Natural killer cell (primary cell): ENCODE measurements around the gene NUDC. TPM values are rescaled to one million over a fixed set of nuclear protein-coding genes. Genes with fewer than 3 reads are reported as not detected.
"Not testable (repeated sequence)": the region's sequence is repeated elsewhere in the genome, so short reads cannot be mapped to it uniquely, and the experiment has no call there.

Experiments
- ATAC-seq, 3 donors: fragments of 150-1000 bp in 2 of 3; fragments of 200-7000 bp in 1 of 3; cut with Tn5 transposase; 1 replicate in 1 of 3; 2 replicates in 2 of 3; pipeline ENCODE4 v1.10.0; 2021; ENCODE audit warnings: mild to moderate bottlenecking in 2 of 3, moderate library complexity in 2 of 3
- DNase-seq, 2 donors: peaks; one replicate each; pipeline versions ENCODE4 v3.0.0 to v3.0.0-alpha.2; 2013 to 2021; ENCODE audit warnings: mixed read lengths in 1 of 2
- H3K27ac ChIP-seq: one replicate; pipeline ENCODE4 v1.5.1; 2013; ENCODE audit warnings: mild to moderate bottlenecking, low read length
- H3K27me3 ChIP-seq: one replicate; pipeline ENCODE4 v1.6.1; 2013; ENCODE audit warnings: low read length; ENCODE audit not compliant: control insufficient read depth, insufficient read depth
- H3K36me3 ChIP-seq: one replicate; pipeline ENCODE4 v1.6.1; 2013; ENCODE audit warnings: low read length; ENCODE audit not compliant: control insufficient read depth, insufficient read depth
- H3K4me1 ChIP-seq: one replicate; pipeline ENCODE4 v1.6.1; 2013; ENCODE audit warnings: low read length; ENCODE audit not compliant: control insufficient read depth, insufficient read depth
- H3K4me3 ChIP-seq: one replicate; pipeline ENCODE4 v1.5.1; 2013; ENCODE audit warnings: low read length
- H3K9me3 ChIP-seq: one replicate; pipeline ENCODE4 v1.6.1; 2013; ENCODE audit warnings: low read length; ENCODE audit not compliant: control insufficient read depth, insufficient read depth
- H3K27ac Mint-ChIP-seq, 2 donors: one replicate each; pipeline ENCODE4 v1.8.0; 2022; ENCODE audit warnings: mild to moderate bottlenecking in 2 of 2, mixed read lengths in 2 of 2, moderate library complexity in 1 of 2
- H3K27me3 Mint-ChIP-seq, 2 donors: one replicate each; pipeline ENCODE4 v1.8.0; 2022; ENCODE audit warnings: low read depth in 2 of 2, mixed read lengths in 2 of 2
- H3K36me3 Mint-ChIP-seq: one replicate; pipeline ENCODE4 v1.8.0; 2022; ENCODE audit warnings: mixed read lengths
- H3K4me1 Mint-ChIP-seq, 2 donors: one replicate each; pipeline ENCODE4 v1.8.0; 2022; ENCODE audit warnings: mixed read lengths in 2 of 2
- H3K4me3 Mint-ChIP-seq: one replicate; pipeline ENCODE4 v1.8.0; 2022; ENCODE audit warnings: mild to moderate bottlenecking, moderate library complexity, mixed read lengths
- H3K9me3 Mint-ChIP-seq, 2 donors: one replicate each; pipeline ENCODE4 v1.8.0; 2022; ENCODE audit warnings: mixed read lengths in 2 of 2
- WGBS: methylation state at CpG from one replicate; pipeline ENCODE4 v1.1.7; 2013; ENCODE audit warnings: missing lambda C conversion rate; ENCODE audit not compliant: insufficient coverage; 5-methylcytosine and 5-hydroxymethylcytosine counted together
- intact Hi-C: fragments of 100-400 bp; cut with micrococcal nuclease; formaldehyde crosslinking; loops from one replicate; pipeline ENCODE4 v1.14.2; 2022
- total RNA-seq, 4 donors: library from RNA; stranded (reverse); fragments of 120-200 nt in 1 of 4; gene quantifications; one replicate each; pipeline versions ENCODE4 v1.2.3 to v1.2.4, GENCODE V29; 2013 to 2022
- TF ChIP-seq, protein P1 (sequence below): fragments of 200-600 bp; IDR thresholded peaks from one replicate; pipeline ENCODE4 v1.8.0; 2022; ENCODE audit warnings: antibody characterized with exemption

The NUDC gene
- total RNA-seq, result 10 to 100 TPM; 43.6 to 46.6 (median 43.7) TPM
- total RNA-seq (2013), result 32.6 TPM

DNA sequence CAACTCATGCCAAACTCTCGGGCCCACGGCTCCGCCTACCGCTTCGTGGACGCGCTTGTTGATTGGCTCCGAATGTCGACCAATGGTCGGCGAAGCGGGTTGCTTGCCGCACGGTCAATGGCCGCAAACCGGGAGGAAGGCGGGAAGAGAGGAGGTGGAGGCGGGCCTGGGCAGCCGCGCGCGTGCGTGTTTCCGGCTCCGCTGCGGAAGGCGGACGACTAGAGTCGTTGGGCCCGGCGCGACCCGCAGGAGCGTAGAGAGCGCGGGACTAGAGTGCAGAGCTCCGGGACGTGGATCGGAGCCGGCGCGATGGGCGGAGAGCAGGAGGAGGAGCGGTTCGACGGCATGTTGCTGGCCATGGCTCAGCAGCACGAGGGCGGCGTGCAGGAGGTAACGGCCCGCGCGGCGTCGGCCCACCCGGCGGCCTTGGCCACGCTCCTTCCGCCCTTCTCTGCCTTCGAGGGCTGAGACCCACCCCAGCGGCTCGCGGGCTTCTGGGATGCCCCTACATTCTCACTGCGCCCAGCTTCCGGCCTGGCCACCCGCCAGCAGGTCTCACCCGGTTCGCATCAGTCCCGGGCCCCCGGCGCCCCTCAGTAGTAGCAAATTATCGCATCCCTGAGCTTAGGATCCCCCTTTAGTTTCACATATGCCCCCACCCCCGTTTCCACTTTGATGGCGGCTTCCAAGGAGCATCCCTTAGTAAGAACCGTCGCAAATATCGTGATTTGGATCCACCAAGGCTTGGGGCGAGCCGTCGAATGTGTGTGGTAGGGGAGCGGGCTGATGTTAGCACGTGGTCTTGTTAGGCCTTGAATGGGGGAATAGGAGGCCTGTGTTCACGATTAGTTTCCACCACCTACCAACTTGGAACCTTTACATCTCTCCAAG is at the start of gene NUDC:
TSS of gene NUDC (plus strand) at position 204 of the 891 bp plus-strand sequence. CDS start at position 310, 106 bp downstream.
- ATAC-seq (peak; percentile 92 to 98 (median 94)), DNase-seq (peak; percentile 93 to 98)
- Mint-ChIP-seq H3K9me3 (no peaks in the 10 kb centered on the region), H3K27me3 (no peaks in the 10 kb centered on the region), H3K27ac (peak within 1 kb of the TSS; percentile 93 to 97), H3K4me3 (peak within 1 kb of the TSS; percentile 97), H3K4me1 (peaks cover 34 to 35% of the 10 kb centered on the region in 2 donors), H3K36me3 (no peaks in the 10 kb centered on the region)
- Histone ChIP-seq H3K4me1 (peaks cover 18% of the 10 kb centered on the region), H3K9me3 (no peaks in the 10 kb centered on the region), H3K27ac (peak within 1 kb of the TSS; percentile 84), H3K4me3 (peak within 1 kb of the TSS; percentile 69), H3K27me3 (no peaks in the 10 kb centered on the region), H3K36me3 (peaks cover 18% of the 10 kb centered on the region)
- intact Hi-C loops, result loop anchor here (1.0 kb wide), 2 partner anchors 21 to 134 kb away; partner anchors contain the start of genes GPATCH3 and PIGV
- under 1% methylated on average over 81 of the region's 83 CpGs for WGBS
- TF ChIP-seq, protein P1, sequence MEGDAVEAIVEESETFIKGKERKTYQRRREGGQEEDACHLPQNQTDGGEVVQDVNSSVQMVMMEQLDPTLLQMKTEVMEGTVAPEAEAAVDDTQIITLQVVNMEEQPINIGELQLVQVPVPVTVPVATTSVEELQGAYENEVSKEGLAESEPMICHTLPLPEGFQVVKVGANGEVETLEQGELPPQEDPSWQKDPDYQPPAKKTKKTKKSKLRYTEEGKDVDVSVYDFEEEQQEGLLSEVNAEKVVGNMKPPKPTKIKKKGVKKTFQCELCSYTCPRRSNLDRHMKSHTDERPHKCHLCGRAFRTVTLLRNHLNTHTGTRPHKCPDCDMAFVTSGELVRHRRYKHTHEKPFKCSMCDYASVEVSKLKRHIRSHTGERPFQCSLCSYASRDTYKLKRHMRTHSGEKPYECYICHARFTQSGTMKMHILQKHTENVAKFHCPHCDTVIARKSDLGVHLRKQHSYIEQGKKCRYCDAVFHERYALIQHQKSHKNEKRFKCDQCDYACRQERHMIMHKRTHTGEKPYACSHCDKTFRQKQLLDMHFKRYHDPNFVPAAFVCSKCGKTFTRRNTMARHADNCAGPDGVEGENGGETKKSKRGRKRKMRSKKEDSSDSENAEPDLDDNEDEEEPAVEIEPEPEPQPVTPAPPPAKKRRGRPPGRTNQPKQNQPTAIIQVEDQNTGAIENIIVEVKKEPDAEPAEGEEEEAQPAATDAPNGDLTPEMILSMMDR, result no peak

DNA sequence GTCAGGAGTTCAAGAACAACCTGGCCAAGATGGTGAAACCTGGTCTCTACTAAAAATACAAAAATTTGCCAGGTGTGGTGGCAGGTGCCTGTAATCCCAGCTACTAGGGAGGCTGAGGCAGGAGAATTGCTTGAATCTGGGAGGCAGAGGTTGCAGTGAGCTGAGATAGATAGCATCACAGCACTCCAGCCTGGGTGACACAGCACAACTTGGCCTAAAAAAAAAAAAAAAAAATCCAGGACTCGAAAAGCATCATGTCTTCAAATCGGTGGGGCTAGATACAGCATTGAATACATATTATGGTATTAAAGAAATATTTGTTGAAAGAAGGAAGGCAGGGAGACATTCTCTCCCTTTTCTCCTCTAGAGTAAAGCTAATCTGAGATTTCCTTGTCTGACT is 48.4 kb upstream of the NUDC start:
- DNase-seq, H3K36me3 Mint-ChIP-seq, ATAC-seq, H3K27ac ChIP-seq, H3K4me3 ChIP-seq, intact Hi-C loops, H3K9me3 Mint-ChIP-seq, H3K9me3 ChIP-seq, H3K4me1 ChIP-seq, H3K27me3 ChIP-seq, H3K27me3 Mint-ChIP-seq, H3K27ac Mint-ChIP-seq, H3K4me3 Mint-ChIP-seq, H3K4me1 Mint-ChIP-seq: not testable (repeated sequence)
- WGBS, result 100% methylated on average over 1 of the region's 2 CpGs
- peaks cover 11% of the 10 kb centered on the region for H3K36me3 ChIP-seq

DNA sequence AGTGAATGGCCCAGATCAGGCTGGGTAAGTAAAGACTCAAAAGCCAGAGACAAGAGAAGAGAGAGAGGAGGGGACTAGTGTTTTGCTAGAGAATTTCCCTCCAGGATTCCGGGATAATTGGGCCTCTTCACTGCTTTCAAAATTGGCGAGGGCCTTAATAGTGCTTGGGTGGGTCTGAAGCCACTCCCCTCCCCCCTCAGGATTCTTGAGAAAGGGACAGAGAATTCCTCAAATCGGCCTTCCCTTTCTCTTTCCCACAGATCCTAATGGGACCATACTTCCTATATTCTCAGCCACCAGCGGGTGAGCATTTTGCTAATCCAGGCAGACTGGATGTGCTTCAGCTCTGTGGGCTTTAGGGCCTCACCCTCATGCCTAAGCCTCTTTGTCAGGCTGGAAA is 46.6 kb upstream of the NUDC start:
- H3K27me3 Mint-ChIP-seq, result no peaks in the 10 kb centered on the region
- ATAC-seq (no peak), DNase-seq (no peak)
- peaks cover 25% of the 10 kb centered on the region for H3K36me3 ChIP-seq
- no peaks in the 10 kb centered on the region for H3K4me1 ChIP-seq
- no peak overlapping the region for H3K4me3 ChIP-seq
- no peaks in the 10 kb centered on the region for H3K27me3 ChIP-seq
- intact Hi-C loops, result no loop called here
- no peaks in the 10 kb centered on the region for H3K9me3 Mint-ChIP-seq
- H3K4me3 Mint-ChIP-seq, result no peak overlapping the region
- peak overlapping the region in 1 of 2 donors; percentile 35 for H3K27ac Mint-ChIP-seq
- H3K4me1 Mint-ChIP-seq, result no peaks in the 10 kb centered on the region
- H3K27ac ChIP-seq, result no peak overlapping the region
- TF ChIP-seq, protein P1, result no peak
- no peaks in the 10 kb centered on the region for H3K36me3 Mint-ChIP-seq
- 97% methylated on average over 3 of the region's 4 CpGs for WGBS
- no peaks in the 10 kb centered on the region for H3K9me3 ChIP-seq

DNA sequence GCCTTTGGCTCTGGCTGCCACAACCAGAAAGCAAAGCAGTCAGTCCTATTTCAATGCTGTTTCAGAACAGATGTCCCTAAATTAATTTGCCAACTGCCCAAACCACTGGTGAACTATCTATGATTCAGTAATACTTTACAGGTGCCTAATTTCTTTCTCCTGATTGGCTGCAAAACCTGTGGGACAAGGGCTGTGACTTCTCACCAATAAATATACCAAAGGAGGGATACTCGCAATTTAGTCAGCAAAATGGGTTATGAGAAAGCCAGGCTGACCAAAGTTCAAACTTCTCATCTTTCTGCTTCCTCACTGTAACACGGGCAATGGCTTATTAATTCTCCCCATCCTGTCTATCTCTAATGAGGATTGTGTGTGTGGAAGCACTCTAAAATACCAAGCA is 44.2 kb upstream of the NUDC start:
- Mint-ChIP-seq H3K36me3 (no peaks in the 10 kb centered on the region), H3K27me3 (no peaks in the 10 kb centered on the region), H3K4me3 (no peak overlapping the region), H3K4me1 (no peaks in the 10 kb centered on the region), H3K9me3 (no peaks in the 10 kb centered on the region), H3K27ac (no peak overlapping the region)
- Histone ChIP-seq H3K27me3 (no peaks in the 10 kb centered on the region), H3K36me3 (peaks cover 44% of the 10 kb centered on the region), H3K9me3 (no peaks in the 10 kb centered on the region), H3K4me3 (no peak overlapping the region), H3K4me1 (no peaks in the 10 kb centered on the region), H3K27ac (no peak overlapping the region)
- TF ChIP-seq, protein P1, result no peak
- DNase-seq (no peak), ATAC-seq (no peak)
- WGBS, result 100% methylated on average over 1 of the region's 2 CpGs
- intact Hi-C loops, result no loop called here
